ENCODE results near the gene PNPO.
A peak's percentile ranks its signal among the peaks of the same experiment; 100 is the strongest.

The PNPO gene

GRCh38 chr17:47941246-47942095 lies at the start of gene PNPO:
Gene PNPO (plus strand): TSS chr17:47941571. CDS start chr17:47941676, 105 bp downstream.
- peak; percentile 84 to 97 for DNase-seq

- DNase-seq = no peak
Observed at GRCh38 chr17:47894498-47895346, 46.6 kb upstream of the PNPO start.

- DNase-seq = peak in 1 of 2 experiments; percentile 10
Observed at GRCh38 chr17:47895347-47895855, 46.0 kb upstream of the PNPO start.

- peak; percentile 96 to 100 for DNase-seq
Observed at GRCh38 chr17:47895856-47896671, 45.3 kb upstream of the PNPO start, which contains the start of gene SP2. Gene SP2 (plus strand): TSS chr17:47896236. CDS start chr17:47896287, 51 bp downstream.

GRCh38 chr17:47896672-47897490 lies 44.5 kb upstream of the PNPO start:
- no peak for DNase-seq

- DNase-seq = no peak
Observed at GRCh38 chr17:47897561-47897960, 43.8 kb upstream of the PNPO start.

GRCh38 chr17:47898241-47898640 lies 43.1 kb upstream of the PNPO start:
- no peak for DNase-seq

GRCh38 chr17:47899643-47900042 lies 41.7 kb upstream of the PNPO start:
- DNase-seq = no peak

- no peak for DNase-seq
Observed at GRCh38 chr17:47901423-47901822, 39.9 kb upstream of the PNPO start.

GRCh38 chr17:47902039-47902744 lies 39.2 kb upstream of the PNPO start:
- no peak for DNase-seq

GRCh38 chr17:47905221-47905733 lies 36.1 kb upstream of the PNPO start:
- DNase-seq = no peak

- DNase-seq = no peak
Observed at GRCh38 chr17:47906443-47906842, 34.9 kb upstream of the PNPO start.

- no peak for DNase-seq
Observed at GRCh38 chr17:47907932-47908562, 33.3 kb upstream of the PNPO start.

GRCh38 chr17:47913050-47913449 lies 28.3 kb upstream of the PNPO start:
- DNase-seq = no peak

GRCh38 chr17:47914306-47914948 lies 26.9 kb upstream of the PNPO start:
- no peak for DNase-seq

GRCh38 chr17:47915776-47916398 lies 25.5 kb upstream of the PNPO start:
- DNase-seq = no peak

- DNase-seq = no peak
Observed at GRCh38 chr17:47916489-47917208, 24.7 kb upstream of the PNPO start.

- DNase-seq = no peak
Observed at GRCh38 chr17:47917581-47917980, 23.8 kb upstream of the PNPO start.

GRCh38 chr17:47918006-47918405 lies 23.4 kb upstream of the PNPO start:
- no peak for DNase-seq
